DOHH2 (cell line): ENCODE data around the gene CHPF.

Experiments used
- H3F3A ChIP-seq: fragments of 200-600 bp; sonication (generic), shearing (Covaris generic); 2 replicates; pipeline ENCODE4 v1.6.0; 2016; ENCODE audit warnings: antibody characterized with exemption, mild to moderate bottlenecking; ENCODE audit not compliant: control insufficient read depth, insufficient read depth
- H3K27ac ChIP-seq: fragments of 200-600 bp; sonication (generic); 2 replicates; pipeline ENCODE4 v1.5.1; 2014; ENCODE audit warnings: low read depth, mild to moderate bottlenecking, low read length, moderate library complexity
- H3K27me3 ChIP-seq: fragments of 200-600 bp; sonication (generic); 2 replicates; pipeline ENCODE4 v1.6.1; 2014; ENCODE audit warnings: mild to moderate bottlenecking, low read length, mixed read lengths; ENCODE audit not compliant: control insufficient read depth
- H3K36me3 ChIP-seq: fragments of 200-600 bp; sonication (generic); 2 replicates; pipeline ENCODE4 v1.6.1; 2014; ENCODE audit warnings: mild to moderate bottlenecking, low read length, moderate library complexity, mixed read lengths; ENCODE audit not compliant: control insufficient read depth
- H3K4me1 ChIP-seq: fragments of 200-600 bp; sonication (generic); 2 replicates; pipeline ENCODE4 v1.6.1; 2014; ENCODE audit warnings: mild to moderate bottlenecking, low read length, mixed read lengths; ENCODE audit not compliant: control insufficient read depth
- H3K4me2 ChIP-seq: fragments of 200-600 bp; sonication (generic); 2 replicates; pipeline ENCODE4 v1.6.0; 2014; ENCODE audit warnings: mild to moderate bottlenecking, low read length, moderate library complexity
- H3K4me3 ChIP-seq: fragments of 200-600 bp; sonication (generic); 2 replicates; pipeline ENCODE4 v1.5.1; 2014; ENCODE audit warnings: mild to moderate bottlenecking, low read length, mixed read lengths
- H3K79me2 ChIP-seq: fragments of 200-600 bp; sonication (generic); 2 replicates; pipeline ENCODE4 v1.6.1; 2014; ENCODE audit warnings: mild to moderate bottlenecking, low read length, mixed read lengths; ENCODE audit not compliant: control insufficient read depth
- H3K9me2 ChIP-seq: fragments of 200-600 bp; sonication (generic); replicated peaks from 2 replicates; pipeline ENCODE4 v1.6.1; 2014; ENCODE audit warnings: mild to moderate bottlenecking, low read length, mixed read lengths; ENCODE audit not compliant: control insufficient read depth
- H3K9me3 ChIP-seq: fragments of 200-600 bp; sonication (generic); 2 replicates; pipeline ENCODE4 v1.6.1; 2014; ENCODE audit warnings: antibody characterized with exemption, low read length, mixed read lengths; ENCODE audit not compliant: control insufficient read depth, insufficient read depth
- H4K20me1 ChIP-seq: fragments of 200-600 bp; sonication (generic); 2 replicates; pipeline ENCODE4 v1.6.0; 2014; ENCODE audit warnings: low read depth, mild to moderate bottlenecking, antibody characterized with exemption, low read length, moderate library complexity; ENCODE audit not compliant: control insufficient read depth, insufficient read depth
- EZH2phosphoT487 ChIP-seq: fragments of 200-600 bp; sonication (generic); IDR thresholded peaks from 2 replicates; pipeline ENCODE4 v1.6.1; 2017; ENCODE audit warnings: borderline replicate concordance, mild to moderate bottlenecking, antibody characterized with exemption, low read length, moderate library complexity, mixed read lengths
- TF ChIP-seq, protein P1 (sequence below): fragments of 200-600 bp; sonication (generic); IDR thresholded peaks from one replicate; pipeline ENCODE4 v1.5.1; 2014; ENCODE audit warnings: antibody characterized with exemption, mild to moderate bottlenecking, low read depth, low read length; ENCODE audit not compliant: poor library complexity, severe bottlenecking

CHPF gene

DNA sequence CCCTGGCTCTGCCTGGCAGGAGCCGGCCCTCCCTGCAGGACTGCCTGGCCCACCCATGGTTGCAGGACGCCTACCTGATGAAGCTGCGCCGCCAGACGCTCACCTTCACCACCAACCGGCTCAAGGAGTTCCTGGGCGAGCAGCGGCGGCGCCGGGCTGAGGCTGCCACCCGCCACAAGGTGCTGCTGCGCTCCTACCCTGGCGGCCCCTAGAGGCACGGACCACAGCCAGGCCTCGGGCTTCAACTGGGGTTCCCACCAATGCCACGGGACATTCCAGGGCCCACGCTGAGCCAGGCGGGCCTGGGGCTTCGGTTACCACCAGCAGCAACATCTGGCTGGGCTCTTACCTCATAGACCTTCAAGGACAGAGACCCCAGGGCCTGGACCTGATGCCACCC is 51.0 kb downstream of the CHPF start:
- Histone ChIP-seq H3F3A (no peaks in the 10 kb centered on the region), H3K27ac (no peak overlapping the region), H3K9me2 (no peaks in the 10 kb centered on the region), H4K20me1 (no peaks in the 10 kb centered on the region), H3K79me2 (no peaks in the 10 kb centered on the region), H3K4me3 (no peak overlapping the region), H3K36me3 (no peaks in the 10 kb centered on the region), H3K4me1 (peaks cover 11% of the 10 kb centered on the region), H3K27me3 (peaks cover 22% of the 10 kb centered on the region), H3K4me2 (no peak overlapping the region), H3K9me3 (no peaks in the 10 kb centered on the region)
- TF ChIP-seq, protein P1, sequence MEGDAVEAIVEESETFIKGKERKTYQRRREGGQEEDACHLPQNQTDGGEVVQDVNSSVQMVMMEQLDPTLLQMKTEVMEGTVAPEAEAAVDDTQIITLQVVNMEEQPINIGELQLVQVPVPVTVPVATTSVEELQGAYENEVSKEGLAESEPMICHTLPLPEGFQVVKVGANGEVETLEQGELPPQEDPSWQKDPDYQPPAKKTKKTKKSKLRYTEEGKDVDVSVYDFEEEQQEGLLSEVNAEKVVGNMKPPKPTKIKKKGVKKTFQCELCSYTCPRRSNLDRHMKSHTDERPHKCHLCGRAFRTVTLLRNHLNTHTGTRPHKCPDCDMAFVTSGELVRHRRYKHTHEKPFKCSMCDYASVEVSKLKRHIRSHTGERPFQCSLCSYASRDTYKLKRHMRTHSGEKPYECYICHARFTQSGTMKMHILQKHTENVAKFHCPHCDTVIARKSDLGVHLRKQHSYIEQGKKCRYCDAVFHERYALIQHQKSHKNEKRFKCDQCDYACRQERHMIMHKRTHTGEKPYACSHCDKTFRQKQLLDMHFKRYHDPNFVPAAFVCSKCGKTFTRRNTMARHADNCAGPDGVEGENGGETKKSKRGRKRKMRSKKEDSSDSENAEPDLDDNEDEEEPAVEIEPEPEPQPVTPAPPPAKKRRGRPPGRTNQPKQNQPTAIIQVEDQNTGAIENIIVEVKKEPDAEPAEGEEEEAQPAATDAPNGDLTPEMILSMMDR: no peak
- no peak for TF ChIP-seq EZH2phosphoT487

DNA sequence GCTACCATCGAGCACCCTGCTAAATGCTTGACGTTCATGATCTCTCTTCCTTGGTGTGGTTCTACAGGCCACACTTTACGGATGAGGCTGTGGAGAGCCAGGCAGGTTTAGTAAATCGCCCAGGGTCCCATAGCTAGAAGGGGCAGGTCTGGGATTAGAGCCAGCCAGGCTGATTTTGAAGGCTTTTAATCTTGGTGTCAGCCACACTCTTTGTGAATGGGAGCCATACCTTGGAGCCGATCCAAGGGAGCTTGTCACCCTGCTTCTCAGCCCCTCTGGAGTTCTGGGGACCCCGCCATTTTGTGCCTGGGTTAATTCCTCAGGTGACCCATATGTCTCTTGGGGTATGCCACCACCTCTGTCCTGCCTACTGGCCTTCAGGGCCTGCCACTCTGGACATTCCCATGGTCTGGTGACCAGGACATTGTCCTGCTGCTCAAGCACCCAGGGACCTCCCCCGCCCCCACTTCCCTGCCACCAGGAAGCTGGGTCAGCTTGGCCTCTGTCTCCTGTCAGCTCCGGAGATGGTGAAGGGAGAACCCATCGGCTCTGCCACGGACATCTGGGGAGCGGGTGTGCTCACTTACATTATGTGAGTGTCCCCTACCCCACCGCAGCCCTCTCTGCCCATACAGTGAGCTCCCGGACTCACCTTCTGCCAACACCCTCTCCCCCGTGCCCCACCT is 52.2 kb downstream of the CHPF start:
- Histone ChIP-seq H4K20me1 (no peaks in the 10 kb centered on the region), H3F3A (no peaks in the 10 kb centered on the region), H3K79me2 (no peaks in the 10 kb centered on the region), H3K4me3 (no peak overlapping the region), H3K27me3 (peaks cover 21% of the 10 kb centered on the region), H3K4me1 (peaks cover 9% of the 10 kb centered on the region), H3K36me3 (no peaks in the 10 kb centered on the region), H3K9me2 (no peaks in the 10 kb centered on the region), H3K27ac (no peak overlapping the region), H3K9me3 (no peaks in the 10 kb centered on the region), H3K4me2 (no peak overlapping the region)
- no peak for TF ChIP-seq EZH2phosphoT487
- TF ChIP-seq, protein P1: no peak

DNA sequence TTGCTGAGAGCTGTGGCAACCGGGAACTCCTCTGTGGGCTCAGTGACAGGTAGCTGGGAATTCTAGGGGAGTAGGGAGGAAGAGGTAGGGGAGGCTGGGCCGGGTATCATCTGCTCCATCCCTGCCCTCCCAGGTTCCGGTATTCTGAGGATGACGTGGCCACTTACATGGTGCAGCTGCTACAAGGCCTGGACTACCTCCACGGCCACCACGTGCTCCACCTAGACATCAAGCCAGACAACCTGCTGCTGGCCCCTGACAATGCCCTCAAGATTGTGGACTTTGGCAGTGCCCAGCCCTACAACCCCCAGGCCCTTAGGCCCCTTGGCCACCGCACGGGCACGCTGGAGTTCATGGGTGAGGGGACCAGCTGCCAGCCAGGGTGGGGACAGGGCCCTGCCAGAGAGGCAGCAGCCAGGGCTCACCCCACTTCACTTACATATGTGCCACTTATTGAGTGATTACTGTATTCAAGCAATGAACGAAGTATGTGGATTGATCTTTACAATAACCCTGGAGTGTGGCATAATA is 52.9 kb downstream of the CHPF start:
- Histone ChIP-seq H3K9me2 (no peaks in the 10 kb centered on the region), H3K9me3 (no peaks in the 10 kb centered on the region), H3K27me3 (peaks cover 22% of the 10 kb centered on the region), H3K4me3 (no peak overlapping the region), H3F3A (no peaks in the 10 kb centered on the region), H4K20me1 (no peaks in the 10 kb centered on the region), H3K79me2 (no peaks in the 10 kb centered on the region), H3K4me1 (peaks cover 6% of the 10 kb centered on the region), H3K36me3 (no peaks in the 10 kb centered on the region), H3K27ac (no peak overlapping the region), H3K4me2 (no peak overlapping the region)
- TF ChIP-seq, protein P1: no peak
- no peak for TF ChIP-seq EZH2phosphoT487
